ENCODE results near the gene KLHL40.

The KLHL40 gene

GRCh38 chr3:42682301-42683070 is 2.9 kb upstream of the KLHL40 start:
- TF ChIP-seq, protein P1, sequence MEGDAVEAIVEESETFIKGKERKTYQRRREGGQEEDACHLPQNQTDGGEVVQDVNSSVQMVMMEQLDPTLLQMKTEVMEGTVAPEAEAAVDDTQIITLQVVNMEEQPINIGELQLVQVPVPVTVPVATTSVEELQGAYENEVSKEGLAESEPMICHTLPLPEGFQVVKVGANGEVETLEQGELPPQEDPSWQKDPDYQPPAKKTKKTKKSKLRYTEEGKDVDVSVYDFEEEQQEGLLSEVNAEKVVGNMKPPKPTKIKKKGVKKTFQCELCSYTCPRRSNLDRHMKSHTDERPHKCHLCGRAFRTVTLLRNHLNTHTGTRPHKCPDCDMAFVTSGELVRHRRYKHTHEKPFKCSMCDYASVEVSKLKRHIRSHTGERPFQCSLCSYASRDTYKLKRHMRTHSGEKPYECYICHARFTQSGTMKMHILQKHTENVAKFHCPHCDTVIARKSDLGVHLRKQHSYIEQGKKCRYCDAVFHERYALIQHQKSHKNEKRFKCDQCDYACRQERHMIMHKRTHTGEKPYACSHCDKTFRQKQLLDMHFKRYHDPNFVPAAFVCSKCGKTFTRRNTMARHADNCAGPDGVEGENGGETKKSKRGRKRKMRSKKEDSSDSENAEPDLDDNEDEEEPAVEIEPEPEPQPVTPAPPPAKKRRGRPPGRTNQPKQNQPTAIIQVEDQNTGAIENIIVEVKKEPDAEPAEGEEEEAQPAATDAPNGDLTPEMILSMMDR (IDR thresholded peaks at IDR 0.05; ENCODE audit: control extremely low read depth, extremely low read depth, low read depth, missing control alignments) = no peak
- ChIA-PET CTCF (interaction anchor here (1.2 to 1.9 kb wide), 2 partner anchors 11 to 149 kb away, joined by 3 to 7 read pairs; no protein-coding TSS in a partner anchor), POLR2A (no interaction called here)
- DNase-seq (ENCODE audit: extremely low spot score) = no peak

DNA sequence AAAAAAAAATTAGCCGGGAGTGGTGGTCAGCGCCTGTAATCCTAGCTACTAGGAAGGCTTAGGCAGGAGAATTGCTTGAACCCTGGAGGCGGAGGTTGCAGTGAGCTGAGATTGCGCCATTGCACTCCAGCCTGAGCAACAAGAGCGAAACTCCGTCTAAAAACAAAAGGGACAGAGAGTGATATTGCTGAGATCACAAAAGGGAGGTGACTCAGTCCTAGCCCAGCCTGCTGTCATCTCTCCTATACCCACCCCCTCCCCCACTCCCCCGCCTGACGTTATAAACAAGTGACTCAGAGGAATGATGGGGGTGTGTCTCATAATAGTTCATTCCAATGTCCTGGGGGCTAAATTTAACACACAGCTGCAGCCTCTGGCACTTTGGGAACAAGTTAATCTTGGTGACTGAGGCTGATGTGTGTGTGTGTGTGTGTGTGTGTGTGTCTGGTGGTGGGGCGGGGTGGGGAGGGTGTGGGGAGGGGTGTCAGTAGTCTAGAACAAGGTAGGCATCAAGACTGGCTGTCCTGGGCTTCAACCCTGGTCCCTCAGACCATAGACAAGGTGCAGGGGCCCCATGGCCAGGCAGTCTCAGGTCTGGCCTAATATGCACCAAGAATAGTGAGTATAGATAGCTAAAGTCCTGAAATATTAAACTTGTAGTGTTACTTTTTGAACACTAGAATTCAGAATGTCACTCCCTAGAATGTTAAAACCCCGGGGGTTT is 1.3 kb upstream of the KLHL40 start:
- CTCF ChIA-PET = interaction anchor here (1.9 kb wide), 1 partner anchor 9 kb away, joined by 7 read pairs; no protein-coding TSS in a partner anchor
- DNase-seq (ENCODE audit: extremely low spot score) = no peak
- TF ChIP-seq, protein P1 (IDR thresholded peaks at IDR 0.05; ENCODE audit: control extremely low read depth, extremely low read depth, low read depth, missing control alignments) = no peak
- POLR2A ChIA-PET = interaction anchor here (0.7 kb wide), 1 partner anchor 736 kb away, joined by 6 read pairs; no protein-coding TSS in a partner anchor

DNA sequence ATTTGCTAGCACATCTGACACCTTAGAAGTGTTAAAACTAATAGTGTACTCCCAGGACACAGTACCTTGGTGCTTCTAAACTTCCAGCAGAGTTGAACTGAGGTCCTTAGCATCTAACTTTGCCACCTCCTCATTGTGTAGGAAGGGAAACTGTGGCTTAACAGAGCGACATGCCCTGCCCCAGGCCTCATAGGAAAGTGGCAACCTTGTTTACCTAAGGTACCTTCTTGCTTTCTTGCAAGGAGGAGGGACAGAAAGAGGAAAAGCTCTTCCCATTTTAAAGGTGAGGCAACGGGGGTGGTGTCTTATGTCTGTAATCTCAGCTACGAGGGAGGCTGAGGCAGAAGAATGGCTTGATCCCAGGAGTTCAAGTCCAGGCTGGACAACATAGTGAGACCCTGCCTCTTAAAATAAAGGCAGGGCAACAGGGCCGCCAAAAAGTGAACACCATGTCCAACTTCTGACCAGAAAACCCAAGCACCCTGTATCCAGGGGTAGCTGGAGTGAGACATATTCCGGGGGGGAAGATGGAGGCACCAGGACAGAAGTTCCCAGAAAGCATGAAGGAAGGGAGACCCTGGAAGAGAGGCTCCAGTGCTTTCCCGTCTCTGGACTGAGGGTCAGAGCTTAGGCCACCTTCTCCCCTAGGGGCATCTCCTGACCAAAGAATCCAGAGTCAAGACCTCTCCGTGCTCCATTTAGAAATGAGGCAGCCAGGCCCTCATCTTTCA is 540 bp upstream of the KLHL40 start:
- POLR2A ChIA-PET = no interaction called here
- DNase-seq (ENCODE audit: extremely low spot score) = no peak
- CTCF ChIA-PET = interaction anchor here (1.9 kb wide), 1 partner anchor 8 kb away, joined by 7 read pairs; no protein-coding TSS in a partner anchor
- TF ChIP-seq, protein P1 (IDR thresholded peaks at IDR 0.05; ENCODE audit: control extremely low read depth, extremely low read depth, low read depth, missing control alignments) = no peak

DNA sequence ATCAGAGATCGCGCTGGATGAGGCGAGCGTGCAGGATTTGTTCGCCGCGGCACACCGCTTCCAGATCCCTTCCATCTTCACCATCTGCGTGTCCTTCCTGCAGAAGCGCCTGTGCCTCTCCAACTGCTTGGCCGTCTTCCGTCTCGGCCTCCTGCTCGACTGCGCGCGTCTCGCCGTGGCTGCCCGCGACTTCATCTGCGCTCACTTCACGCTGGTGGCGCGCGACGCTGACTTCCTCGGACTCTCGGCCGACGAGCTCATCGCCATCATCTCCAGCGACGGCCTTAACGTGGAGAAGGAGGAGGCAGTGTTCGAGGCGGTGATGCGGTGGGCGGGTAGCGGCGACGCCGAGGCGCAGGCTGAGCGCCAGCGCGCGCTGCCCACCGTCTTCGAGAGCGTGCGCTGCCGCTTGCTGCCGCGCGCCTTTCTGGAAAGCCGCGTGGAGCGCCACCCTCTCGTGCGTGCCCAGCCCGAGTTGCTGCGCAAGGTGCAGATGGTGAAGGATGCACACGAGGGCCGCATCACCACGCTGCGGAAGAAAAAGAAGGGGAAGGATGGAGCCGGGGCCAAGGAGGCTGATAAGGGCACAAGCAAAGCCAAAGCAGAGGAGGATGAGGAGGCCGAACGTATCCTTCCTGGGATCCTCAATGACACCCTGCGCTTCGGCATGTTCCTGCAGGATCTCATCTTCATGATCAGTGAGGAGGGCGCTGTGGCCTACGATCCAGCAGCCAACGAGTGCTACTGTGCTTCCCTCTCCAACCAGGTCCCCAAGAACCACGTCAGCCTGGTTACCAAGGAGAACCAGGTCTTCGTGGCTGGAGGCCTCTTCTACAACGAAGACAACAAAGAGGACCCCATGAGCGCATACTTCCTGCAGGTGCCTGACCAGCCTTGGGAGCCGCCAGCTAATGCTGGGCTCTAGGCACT is 819 bp downstream of the KLHL40 start:
- ChIA-PET CTCF (no interaction called here), POLR2A (no interaction called here)
- TF ChIP-seq, protein P1 (IDR thresholded peaks at IDR 0.05; ENCODE audit: control extremely low read depth, extremely low read depth, low read depth, missing control alignments) = no peak
- DNase-seq (ENCODE audit: extremely low spot score) = no peak

DNA sequence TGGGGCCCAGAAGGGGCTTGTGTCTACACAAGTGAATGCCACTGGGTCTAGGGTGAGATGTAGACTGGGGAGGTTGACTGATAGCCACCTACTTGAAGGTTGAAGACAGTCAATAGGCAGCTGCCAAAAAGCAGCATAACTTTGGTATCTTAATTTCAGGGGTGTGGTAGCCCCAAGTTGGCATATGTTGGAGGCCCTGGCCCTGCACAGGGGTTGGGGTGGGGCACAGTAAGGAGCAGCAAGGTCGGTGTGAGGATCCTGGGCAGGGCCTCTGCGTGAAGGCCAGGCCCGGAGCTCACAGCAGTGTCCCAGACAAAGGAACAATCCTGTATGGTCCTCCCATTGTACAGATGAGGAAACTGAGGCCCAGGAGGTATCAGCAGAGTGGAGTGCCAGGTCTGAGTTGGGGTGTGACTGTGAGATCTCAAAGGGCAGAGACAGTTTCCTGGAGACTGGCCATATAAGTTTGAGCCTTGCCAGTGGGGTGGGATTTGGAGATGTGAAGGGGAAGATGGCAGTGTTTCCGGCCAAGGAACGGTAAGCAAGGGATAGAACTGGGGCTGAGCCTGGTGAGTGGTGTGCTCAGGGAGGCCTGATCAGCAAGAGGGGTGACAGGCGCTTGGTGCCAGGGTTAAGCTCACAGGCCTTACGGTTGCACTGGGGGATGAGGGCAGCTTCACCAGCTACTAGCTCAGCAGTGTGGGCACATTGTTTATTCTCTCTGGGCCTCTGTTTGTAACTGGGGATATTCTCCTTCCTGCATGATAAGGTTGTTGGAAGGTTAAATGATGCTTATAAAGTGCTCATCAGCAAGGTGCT is 1.7 kb downstream of the KLHL40 start:
- CTCF ChIA-PET = no interaction called here
- no peak for DNase-seq (ENCODE audit: extremely low spot score)
- POLR2A ChIA-PET = interaction anchor here (0.6 kb wide), 1 partner anchor 24 kb away, joined by 4 read pairs; no protein-coding TSS in a partner anchor
- TF ChIP-seq, protein P1 (IDR thresholded peaks at IDR 0.05; ENCODE audit: control extremely low read depth, extremely low read depth, low read depth, missing control alignments) = no peak
